ENCODE results near the gene C16orf86.

C16orf86 gene, protein sequence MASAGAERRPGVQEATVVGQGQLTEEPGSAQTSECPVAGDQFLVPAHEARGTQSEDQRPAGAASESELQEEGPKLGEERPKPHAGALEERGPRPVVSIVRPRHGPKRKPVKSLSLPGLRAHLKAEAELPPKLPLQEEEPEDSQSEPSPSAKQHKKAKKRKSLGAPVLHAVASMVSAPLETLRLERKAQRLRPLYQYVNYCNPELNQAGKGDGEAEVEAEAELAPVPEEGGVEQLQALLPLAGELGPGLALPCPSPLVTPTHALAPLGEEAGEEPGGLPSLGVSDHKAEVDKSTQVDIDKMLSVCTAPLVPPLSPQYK

GRCh38 chr16:67666559-67667452, at the start of gene C16orf86, which contains the start of gene ENKD1:
Gene C16orf86, plus strand, starts transcription at chr16:67666814. Its CDS starts 157 bp downstream, at chr16:67666971.
Gene ENKD1, minus strand, starts transcription at chr16:67666750. Its CDS starts 308 bp downstream, at chr16:67666442.
- DNase-seq (ENCODE audit: low read depth) = peak; percentile 68

GRCh38 chr16:67628216-67628615, 38.4 kb upstream of the C16orf86 start:
- DNase-seq (ENCODE audit: low read depth) = no peak

DNA sequence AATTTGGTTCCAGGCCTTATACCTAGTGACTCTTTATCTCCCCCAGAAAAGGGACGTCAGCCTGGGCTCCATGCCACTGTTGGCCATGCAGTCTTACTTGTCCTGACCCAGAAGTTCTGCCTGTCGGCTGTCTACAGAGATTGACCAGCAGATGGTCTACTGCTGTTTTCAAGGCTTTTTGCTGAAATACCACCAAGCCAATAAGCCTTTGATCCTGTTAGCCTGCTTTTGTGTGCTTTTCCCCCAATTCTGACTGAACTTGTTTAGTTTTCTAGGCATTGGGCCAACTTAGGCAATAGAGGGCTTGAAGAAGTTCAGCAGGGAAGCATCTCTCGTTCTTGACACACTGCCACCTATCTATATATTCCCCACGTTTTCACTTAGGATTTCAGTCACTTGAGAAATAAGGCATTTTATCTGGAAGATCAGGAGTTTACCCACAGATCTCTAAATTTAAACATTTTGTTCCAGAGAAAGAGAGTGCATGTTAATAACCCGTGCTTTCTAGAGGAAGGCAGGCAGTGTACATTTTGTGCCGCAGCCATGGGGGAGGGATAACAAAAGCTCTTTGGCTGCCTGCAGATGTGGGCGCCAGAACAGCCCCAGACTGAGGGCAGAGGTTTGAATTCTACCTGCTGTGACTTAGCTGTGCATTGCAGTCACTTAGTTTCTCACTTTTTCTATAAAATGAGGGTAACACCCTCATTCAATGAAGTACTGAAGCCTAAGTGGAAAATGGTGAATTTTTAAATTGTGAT, 34.0 kb upstream of the C16orf86 start:
- no peak for DNase-seq (ENCODE audit: low read depth)

DNA sequence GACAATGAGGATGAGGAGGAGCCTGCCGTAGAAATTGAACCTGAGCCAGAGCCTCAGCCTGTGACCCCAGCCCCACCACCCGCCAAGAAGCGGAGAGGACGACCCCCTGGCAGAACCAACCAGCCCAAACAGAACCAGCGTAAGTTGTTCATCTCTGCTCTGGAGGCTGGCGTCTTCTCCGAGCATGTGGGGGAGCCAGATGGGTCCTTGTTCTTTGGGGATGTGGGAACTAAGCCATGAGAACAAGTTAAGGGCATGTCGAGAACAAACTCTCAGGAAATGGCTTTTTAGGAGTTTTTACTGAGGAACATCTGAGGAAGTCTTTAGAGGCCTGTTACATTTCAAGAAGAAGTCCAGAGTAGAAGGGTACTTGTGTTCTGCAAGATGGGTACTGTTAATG, 29.9 kb upstream of the C16orf86 start:
- DNase-seq (ENCODE audit: low read depth) = no peak

DNA sequence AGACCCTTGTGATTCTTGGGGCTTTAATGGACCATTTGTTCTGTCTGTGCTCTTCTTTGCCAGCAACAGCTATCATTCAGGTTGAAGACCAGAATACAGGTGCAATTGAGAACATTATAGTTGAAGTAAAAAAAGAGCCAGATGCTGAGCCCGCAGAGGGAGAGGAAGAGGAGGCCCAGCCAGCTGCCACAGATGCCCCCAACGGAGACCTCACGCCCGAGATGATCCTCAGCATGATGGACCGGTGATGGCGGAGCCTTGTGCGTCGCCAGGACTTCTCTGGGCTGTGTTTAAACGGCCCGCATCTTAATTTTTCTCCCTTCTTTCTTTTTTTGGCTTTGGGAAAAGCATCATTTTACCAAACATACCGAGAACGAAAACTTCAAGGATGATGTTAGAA, 29.0 kb upstream of the C16orf86 start:
- no peak for DNase-seq (ENCODE audit: low read depth)

DNA sequence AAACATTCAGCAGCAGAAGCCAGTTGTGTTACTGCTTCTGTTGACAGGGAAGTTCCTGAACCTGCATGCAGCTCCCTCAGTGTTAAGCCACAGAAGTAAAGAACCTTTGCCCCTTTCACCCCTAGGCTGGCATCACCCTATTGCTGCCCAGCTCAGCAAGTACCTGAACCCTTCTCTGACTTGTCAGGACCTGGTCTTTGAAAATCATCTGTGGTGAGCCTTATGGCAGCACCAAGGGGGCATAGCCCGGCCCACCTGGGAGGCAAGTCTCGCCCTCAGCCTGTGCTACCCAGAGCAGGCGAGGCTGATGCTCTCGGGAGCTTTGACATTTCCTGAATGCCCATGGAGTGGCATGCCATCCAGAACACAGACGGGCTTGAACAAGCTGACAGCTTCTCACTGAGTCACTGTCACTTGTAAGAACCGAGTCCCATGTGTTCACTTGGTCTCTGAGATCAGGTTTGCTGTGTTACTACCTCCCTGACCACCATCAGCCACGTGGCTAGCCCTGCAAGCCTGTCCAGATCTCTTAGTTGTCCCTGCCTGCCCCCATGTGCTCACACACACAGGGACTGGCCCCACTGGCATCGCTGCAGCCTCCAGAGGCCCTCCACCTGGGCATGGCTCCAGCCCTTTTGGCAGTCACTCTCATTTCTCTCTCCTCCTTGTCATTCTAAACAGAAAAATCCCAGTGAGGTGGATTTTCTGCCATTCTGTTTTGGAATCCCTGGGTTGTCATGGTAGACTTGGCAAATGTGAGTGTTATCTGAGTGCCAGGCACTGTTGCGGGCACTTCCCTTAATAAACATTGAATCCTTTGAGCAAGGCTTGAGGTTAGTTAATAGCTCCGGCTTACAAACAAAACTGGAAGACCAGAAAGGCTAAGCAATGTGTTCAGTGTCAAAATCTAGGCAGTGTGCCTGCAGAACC, 24.6 kb upstream of the C16orf86 start:
- no peak for DNase-seq (ENCODE audit: low read depth)

DNA sequence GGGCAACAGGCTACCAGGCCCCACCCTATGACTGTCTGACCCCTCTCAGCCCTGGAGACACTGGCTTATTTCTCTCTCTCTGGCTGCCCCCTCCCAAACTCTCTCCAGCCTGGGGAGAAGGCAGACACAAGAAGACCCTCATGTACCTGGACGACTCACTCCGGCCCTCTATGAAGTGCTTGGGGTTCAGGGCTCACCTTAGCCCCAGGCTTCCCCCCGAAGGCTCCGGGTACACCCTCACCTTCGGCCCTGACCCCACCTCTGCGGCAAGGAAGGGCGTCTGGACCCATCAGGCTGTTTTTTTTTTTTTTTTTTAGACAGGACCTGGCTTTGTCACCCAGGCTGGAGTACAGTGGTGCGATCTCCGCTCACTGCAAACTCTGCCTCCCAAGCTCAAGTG, 22.6 kb upstream of the C16orf86 start:
- DNase-seq (ENCODE audit: low read depth) = no peak

- no peak for DNase-seq (ENCODE audit: low read depth)
Measured at GRCh38 chr16:67645397-67646121, 21.1 kb upstream of the C16orf86 start.

DNA sequence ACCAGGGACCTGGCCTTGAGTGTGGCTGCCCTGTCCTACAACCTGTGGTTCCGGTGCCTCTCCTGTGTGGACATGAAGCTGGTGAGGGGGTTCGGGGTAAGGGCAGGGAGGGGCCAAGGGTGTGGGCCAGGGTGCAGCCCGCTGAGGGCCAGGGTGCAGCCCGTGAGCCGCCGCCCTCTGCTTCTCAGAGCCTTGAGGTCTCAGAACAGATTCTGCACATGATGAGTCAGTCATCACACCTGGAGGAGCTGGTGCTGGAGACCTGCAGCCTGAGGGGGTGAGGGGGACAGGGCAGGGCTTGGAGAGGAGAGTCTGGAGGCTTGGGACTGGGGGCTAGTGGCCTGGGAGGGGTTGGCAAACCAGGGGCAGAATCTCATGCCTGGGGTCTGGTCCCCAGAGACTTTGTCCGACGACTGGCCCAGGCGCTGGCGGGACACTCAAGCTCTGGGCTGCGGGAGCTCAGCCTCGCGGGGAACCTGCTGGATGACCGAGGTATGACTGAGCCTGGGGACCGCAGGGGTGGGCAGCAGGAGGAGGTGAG, 19.4 kb upstream of the C16orf86 start:
- DNase-seq (ENCODE audit: low read depth) = no peak

- DNase-seq (ENCODE audit: low read depth) = no peak
Measured at GRCh38 chr16:67647681-67648080, 18.9 kb upstream of the C16orf86 start.

DNA sequence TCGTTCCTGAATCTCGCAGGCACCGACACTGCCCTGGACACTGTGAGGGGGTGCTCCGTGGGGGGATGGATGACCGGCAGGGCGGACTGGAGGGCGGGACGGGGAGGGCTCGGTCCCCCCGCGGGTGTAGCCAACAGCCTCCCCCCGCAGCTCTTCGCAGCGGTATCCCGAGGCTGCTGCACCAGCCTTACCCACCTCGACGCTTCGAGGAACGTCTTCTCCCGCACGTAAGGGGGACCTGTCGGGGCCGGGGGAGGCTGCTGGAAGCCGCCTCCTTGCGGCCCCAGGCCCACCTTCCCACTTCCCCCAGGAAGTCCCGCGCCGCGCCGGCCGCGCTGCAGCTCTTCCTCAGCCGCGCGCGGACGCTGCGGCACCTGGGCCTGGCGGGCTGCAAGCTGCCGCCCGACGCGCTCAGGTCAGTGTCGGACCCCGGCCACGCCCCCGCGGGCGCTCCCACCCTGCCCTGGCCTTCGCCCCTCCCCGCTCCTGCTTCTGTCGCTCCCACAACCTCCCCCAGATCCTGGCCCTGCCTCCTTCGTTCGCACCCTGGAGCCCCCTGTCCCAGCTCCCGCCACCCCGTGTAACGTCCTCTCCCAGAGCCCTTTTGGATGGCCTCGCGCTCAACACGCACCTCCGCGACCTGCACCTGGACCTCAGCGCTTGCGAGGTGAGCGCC, 18.4 kb upstream of the C16orf86 start:
- DNase-seq (ENCODE audit: low read depth) = no peak

DNA sequence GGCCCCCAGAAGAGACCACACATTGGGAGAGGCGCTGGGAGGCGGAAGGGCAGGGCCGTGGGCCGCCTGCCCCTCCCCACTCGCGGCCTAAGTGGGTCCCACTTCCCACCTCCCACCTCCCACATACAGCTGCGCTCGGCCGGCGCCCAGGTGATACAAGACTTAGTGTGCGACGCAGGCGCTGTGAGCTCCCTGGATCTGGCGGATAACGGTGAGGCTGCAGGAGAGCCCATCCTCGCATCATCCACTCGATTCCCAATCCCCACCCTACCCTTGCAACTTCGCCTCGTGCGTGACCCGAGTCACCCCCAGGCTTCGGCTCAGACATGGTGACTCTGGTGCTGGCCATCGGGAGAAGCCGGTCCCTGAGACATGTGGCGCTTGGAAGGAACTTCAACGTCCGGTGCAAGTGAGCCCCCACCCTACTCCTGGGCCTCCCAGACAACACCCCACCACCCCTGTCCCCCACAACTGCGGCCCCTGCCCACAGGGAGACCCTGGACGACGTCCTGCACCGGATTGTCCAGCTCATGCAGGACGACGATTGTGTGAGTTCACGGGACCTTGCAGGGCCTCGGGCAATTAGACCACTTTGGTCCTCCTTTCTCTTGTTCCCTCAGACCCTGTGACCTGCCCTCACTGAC, 17.7 kb upstream of the C16orf86 start:
- no peak for DNase-seq (ENCODE audit: low read depth)

DNA sequence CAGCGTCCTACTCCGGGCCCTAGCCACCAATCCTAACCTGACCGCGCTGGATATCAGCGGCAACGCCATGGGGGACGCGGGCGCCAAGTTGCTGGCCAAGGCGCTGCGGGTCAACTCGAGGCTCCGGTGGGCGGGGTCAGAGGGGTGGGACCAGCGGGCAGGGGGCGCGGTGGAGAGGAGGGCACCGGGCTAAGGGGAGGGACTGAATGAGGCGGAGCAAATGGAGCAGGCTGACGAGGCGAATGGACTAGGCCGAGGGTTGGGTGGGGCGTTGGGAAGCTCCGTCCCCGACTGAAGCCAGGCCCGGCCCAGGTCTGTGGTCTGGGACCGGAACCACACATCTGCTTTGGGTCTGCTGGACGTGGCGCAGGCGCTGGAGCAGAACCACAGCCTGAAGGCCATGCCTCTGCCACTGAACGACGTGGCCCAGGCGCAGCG, 17.1 kb upstream of the C16orf86 start:
- no peak for DNase-seq (ENCODE audit: low read depth)

DNA sequence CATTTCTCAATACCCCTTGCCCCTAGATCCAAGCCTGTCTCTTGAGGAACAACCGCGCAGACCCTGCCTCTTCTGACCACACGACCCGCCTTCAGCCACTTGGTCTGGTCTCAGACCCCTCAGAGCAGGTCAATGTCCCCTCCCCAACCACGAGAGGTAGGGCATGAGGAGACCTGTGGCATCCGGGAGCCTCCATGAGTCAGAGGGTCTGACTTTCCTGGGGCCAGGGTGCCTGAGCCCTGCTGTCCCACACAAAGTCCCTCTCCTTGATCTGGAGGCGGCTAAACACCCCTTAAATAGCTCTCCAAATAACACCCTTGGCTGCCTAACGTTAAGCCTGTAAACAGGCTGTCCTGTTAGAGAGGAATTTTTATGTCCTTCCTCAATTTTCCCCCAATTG, 16.6 kb upstream of the C16orf86 start:
- DNase-seq (ENCODE audit: low read depth) = no peak

GRCh38 chr16:67651039-67651438, 15.6 kb upstream of the C16orf86 start:
- DNase-seq (ENCODE audit: low read depth) = no peak

- DNase-seq (ENCODE audit: low read depth) = no peak
Measured at GRCh38 chr16:67651847-67652246, 14.8 kb upstream of the C16orf86 start.

- DNase-seq (ENCODE audit: low read depth) = no peak
Measured at GRCh38 chr16:67652578-67653127, 14.0 kb upstream of the C16orf86 start.

DNA sequence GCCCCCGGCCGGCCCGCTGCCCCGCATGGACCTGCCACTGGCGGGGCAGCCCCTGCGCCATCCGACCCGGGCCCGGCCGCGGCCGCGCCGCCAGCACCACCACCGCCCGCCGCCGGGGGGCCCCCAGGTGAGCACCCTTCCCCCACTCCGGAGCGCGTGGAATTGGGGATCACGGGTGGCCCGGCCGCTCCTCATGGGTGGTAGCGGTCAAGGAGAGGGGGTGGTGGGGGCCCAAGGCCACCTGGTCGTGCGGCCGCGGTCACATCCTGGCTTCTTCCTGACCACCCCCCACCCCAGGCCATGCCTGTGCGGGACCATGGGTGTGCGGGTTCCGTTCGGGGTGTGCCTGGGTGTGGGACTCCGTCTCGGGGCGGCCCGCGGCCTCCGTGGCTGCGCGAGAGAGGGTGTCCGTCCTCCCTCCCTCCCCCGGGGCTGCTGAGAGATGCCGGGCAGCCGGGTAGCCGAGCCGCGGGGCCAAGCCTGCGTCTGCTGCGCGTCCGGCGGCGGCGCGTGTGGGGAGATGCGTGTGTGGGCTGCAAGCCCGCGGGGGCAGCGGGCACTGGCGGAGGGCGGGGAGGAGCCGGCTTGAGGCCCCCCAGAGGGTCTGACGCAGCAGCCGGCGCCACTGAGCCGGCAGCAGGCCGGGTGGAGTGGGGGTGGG, 13.4 kb upstream of the C16orf86 start:
- DNase-seq (ENCODE audit: low read depth) = no peak

Measured in stimulated activated CD8-positive, alpha-beta memory T cell treated with anti-CD3 and anti-CD28 coated beads, Interleukin-12 subunit alpha, Interleukin-12 subunit beta, amount 100 ng/mL, for 4 hours (primary cell).